H9 (cell line): ENCODE results near the gene TMEM240. TPM values are rescaled to one million over a fixed set of nuclear protein-coding genes. Genes with fewer than 3 reads are reported as not detected.

Experiments used
- DNase-seq: peaks from one replicate; pipeline ENCODE4 v3.0.0-alpha.2; 2017
- H2AFZ ChIP-seq: one replicate; pipeline ENCODE4 v1.6.1; 2013; ENCODE audit warnings: mild to moderate bottlenecking, low read length, control low read depth, moderate library complexity
- H2AK5ac ChIP-seq: 2 replicates; pipeline ENCODE4 v1.6.1; 2013; ENCODE audit warnings: low read length, control low read depth, mixed read lengths; ENCODE audit not compliant: insufficient read length
- H2BK120ac ChIP-seq: one replicate; pipeline ENCODE4 v1.6.1; 2013; ENCODE audit warnings: low read depth, mild to moderate bottlenecking, low read length, control low read depth, inconsistent platforms; ENCODE audit not compliant: poor library complexity, severe bottlenecking
- H2BK12ac ChIP-seq: 2 replicates; pipeline ENCODE4 v1.6.1; 2013; ENCODE audit warnings: low read length, control low read depth, mixed read lengths, low read depth; ENCODE audit not compliant: insufficient read length
- H2BK15ac ChIP-seq: 2 replicates; pipeline ENCODE4 v1.6.1; 2013; ENCODE audit warnings: low read depth, low read length, control low read depth
- H2BK20ac ChIP-seq: one replicate; pipeline ENCODE4 v1.6.1; 2013; ENCODE audit warnings: low read depth, mild to moderate bottlenecking, low read length, control low read depth, inconsistent platforms; ENCODE audit not compliant: poor library complexity, severe bottlenecking
- H2BK5ac ChIP-seq: 2 replicates; pipeline ENCODE4 v1.6.1; 2013; ENCODE audit warnings: low read length, control low read depth, mixed read lengths; ENCODE audit not compliant: insufficient read length
- H3K14ac ChIP-seq: 2 replicates; pipeline ENCODE4 v1.6.1; 2013; ENCODE audit warnings: low read length, control low read depth; ENCODE audit not compliant: insufficient read depth
- H3K18ac ChIP-seq: 2 replicates; pipeline ENCODE4 v1.6.1; 2013; ENCODE audit warnings: low read depth, mild to moderate bottlenecking, mixed read lengths, low read length, control low read depth; ENCODE audit not compliant: insufficient read length
- H3K23ac ChIP-seq: 2 replicates; pipeline ENCODE4 v1.6.1; 2013; ENCODE audit warnings: low read length, control low read depth, mixed read lengths, low read depth; ENCODE audit not compliant: insufficient read length
- H3K23me2 ChIP-seq: 2 replicates; pipeline ENCODE4 v1.6.1; 2013; ENCODE audit warnings: low read depth, mild to moderate bottlenecking, mixed read lengths, low read length, control low read depth; ENCODE audit not compliant: insufficient read length, poor library complexity, severe bottlenecking
- H3K27ac ChIP-seq: 2 replicates; pipeline ENCODE4 v1.5.1; 2013; ENCODE audit warnings: low read length, control low read depth, mixed read lengths, low read depth; ENCODE audit not compliant: insufficient read length
- H3K27me3 ChIP-seq: 2 replicates; pipeline ENCODE4 v1.6.1; 2013; ENCODE audit warnings: low read length, control low read depth, inconsistent platforms; ENCODE audit not compliant: insufficient read depth
- H3K4ac ChIP-seq: 2 replicates; pipeline ENCODE4 v1.6.1; 2013; ENCODE audit warnings: low read depth, mild to moderate bottlenecking, control low read depth, inconsistent platforms, low read length, moderate library complexity
- H3K4me1 ChIP-seq: 2 replicates; pipeline ENCODE4 v1.6.1; 2013; ENCODE audit warnings: low read length, control low read depth, inconsistent platforms; ENCODE audit not compliant: insufficient read depth
- H3K4me2 ChIP-seq: 2 replicates; pipeline ENCODE4 v1.6.1; 2013; ENCODE audit warnings: low read length, control low read depth, mixed read lengths; ENCODE audit not compliant: insufficient read length, insufficient read depth
- H3K56ac ChIP-seq: 2 replicates; pipeline ENCODE4 v1.6.1; 2013; ENCODE audit warnings: low read depth, mild to moderate bottlenecking, mixed read lengths, low read length, control low read depth; ENCODE audit not compliant: insufficient read length
- H3K79me1 ChIP-seq: 2 replicates; pipeline ENCODE4 v1.6.1; 2013; ENCODE audit warnings: low read depth, mild to moderate bottlenecking, moderate library complexity, low read length, control low read depth, inconsistent platforms; ENCODE audit not compliant: insufficient read depth, poor library complexity, severe bottlenecking
- H3K79me2 ChIP-seq: 2 replicates; pipeline ENCODE4 v1.6.1; 2013; ENCODE audit warnings: low read length, control low read depth, inconsistent platforms; ENCODE audit not compliant: insufficient read depth
- H3K9ac ChIP-seq: 2 replicates; pipeline ENCODE4 v1.6.1; 2013; ENCODE audit warnings: low read length, control low read depth, mixed read lengths; ENCODE audit not compliant: insufficient read length; ENCODE audit errors: extremely low read depth
- H3K9me3 ChIP-seq: one replicate; pipeline ENCODE4 v1.6.1; 2013; ENCODE audit warnings: low read depth, low read length, inconsistent platforms; ENCODE audit not compliant: control insufficient read depth
- H3T11ph ChIP-seq: one replicate; pipeline ENCODE4 v1.6.1; 2013; ENCODE audit warnings: mild to moderate bottlenecking, low read length, control low read depth, inconsistent platforms
- H4K20me1 ChIP-seq: one replicate; pipeline ENCODE4 v1.6.1; 2013; ENCODE audit not compliant: control insufficient read depth, insufficient read length, insufficient read depth
- H4K5ac ChIP-seq: 2 replicates; pipeline ENCODE4 v1.6.1; 2013; ENCODE audit warnings: low read depth, mild to moderate bottlenecking, mixed read lengths, low read length, control low read depth; ENCODE audit not compliant: insufficient read length
- H4K8ac ChIP-seq: replicated peaks from 2 replicates; pipeline ENCODE4 v1.6.1; 2013; ENCODE audit warnings: low read length, control low read depth, mixed read lengths, low read depth; ENCODE audit not compliant: insufficient read length
- H4K91ac ChIP-seq: 2 replicates; pipeline ENCODE4 v1.6.1; 2013; ENCODE audit warnings: low read depth, mild to moderate bottlenecking, moderate library complexity, mixed read lengths, low read length, control low read depth; ENCODE audit not compliant: insufficient read length
- H3K27ac Mint-ChIP-seq, 3 experiments: 2 replicates in 2 of 3; 3 replicates in 1 of 3; pipeline ENCODE4 v1.8.0; 2020 to 2021; ENCODE audit warnings: mixed read lengths in 3 of 3, mild to moderate bottlenecking in 1 of 3, moderate library complexity in 1 of 3
- H3K27me3 Mint-ChIP-seq: 2 replicates; pipeline ENCODE4 v1.8.0; 2021; ENCODE audit warnings: low read depth, mild to moderate bottlenecking, moderate library complexity, mixed read lengths
- H3K36me3 Mint-ChIP-seq, 3 experiments: 2 replicates in 2 of 3; 3 replicates in 1 of 3; pipeline ENCODE4 v1.8.0; 2020 to 2021; ENCODE audit warnings: low read depth in 3 of 3, mixed read lengths in 3 of 3; ENCODE audit not compliant: insufficient read depth in 1 of 3
- H3K4me1 Mint-ChIP-seq, 2 experiments: 2 replicates each; pipeline ENCODE4 v1.8.0; 2020; ENCODE audit warnings: mixed read lengths in 2 of 2
- H3K4me3 Mint-ChIP-seq, 2 experiments: 2 replicates in 1 of 2; 3 replicates in 1 of 2; pipeline ENCODE4 v1.8.0; 2020 to 2021; ENCODE audit warnings: mild to moderate bottlenecking in 2 of 2, mixed read lengths in 2 of 2, moderate library complexity in 1 of 2
- H3K9me3 Mint-ChIP-seq, 2 experiments: 2 replicates in 1 of 2; 3 replicates in 1 of 2; pipeline ENCODE4 v1.8.0; 2020; ENCODE audit warnings: mild to moderate bottlenecking in 2 of 2, mixed read lengths in 2 of 2, moderate library complexity in 1 of 2
- WGBS: extraction: QIAGEN DNeasy Blood & Tissue Kit; methylation state at CpG from one replicate; pipeline ENCODE4 v1.1.7; 2013; ENCODE audit warnings: missing lambda C conversion rate, low lambda C conversion rate, mixed read lengths; ENCODE audit not compliant: insufficient read length; ENCODE audit errors: extremely low coverage; 5-methylcytosine and 5-hydroxymethylcytosine counted together
- total RNA-seq: library from RNA; stranded (reverse); gene quantifications from 2 replicates; pipeline ENCODE4 v1.2.1, GENCODE V29; 2021
- TF ChIP-seq, protein P1 (sequence below): fragments of 200-600 bp; sonication (generic); conservative IDR thresholded peaks from 3 replicates; pipeline ENCODE4 v1.8.0; 2021; ENCODE audit warnings: antibody characterized with exemption, mild to moderate bottlenecking

The TMEM240 gene
- total RNA-seq, 1 experiment from 2014 or later: 8.7 TPM

DNA sequence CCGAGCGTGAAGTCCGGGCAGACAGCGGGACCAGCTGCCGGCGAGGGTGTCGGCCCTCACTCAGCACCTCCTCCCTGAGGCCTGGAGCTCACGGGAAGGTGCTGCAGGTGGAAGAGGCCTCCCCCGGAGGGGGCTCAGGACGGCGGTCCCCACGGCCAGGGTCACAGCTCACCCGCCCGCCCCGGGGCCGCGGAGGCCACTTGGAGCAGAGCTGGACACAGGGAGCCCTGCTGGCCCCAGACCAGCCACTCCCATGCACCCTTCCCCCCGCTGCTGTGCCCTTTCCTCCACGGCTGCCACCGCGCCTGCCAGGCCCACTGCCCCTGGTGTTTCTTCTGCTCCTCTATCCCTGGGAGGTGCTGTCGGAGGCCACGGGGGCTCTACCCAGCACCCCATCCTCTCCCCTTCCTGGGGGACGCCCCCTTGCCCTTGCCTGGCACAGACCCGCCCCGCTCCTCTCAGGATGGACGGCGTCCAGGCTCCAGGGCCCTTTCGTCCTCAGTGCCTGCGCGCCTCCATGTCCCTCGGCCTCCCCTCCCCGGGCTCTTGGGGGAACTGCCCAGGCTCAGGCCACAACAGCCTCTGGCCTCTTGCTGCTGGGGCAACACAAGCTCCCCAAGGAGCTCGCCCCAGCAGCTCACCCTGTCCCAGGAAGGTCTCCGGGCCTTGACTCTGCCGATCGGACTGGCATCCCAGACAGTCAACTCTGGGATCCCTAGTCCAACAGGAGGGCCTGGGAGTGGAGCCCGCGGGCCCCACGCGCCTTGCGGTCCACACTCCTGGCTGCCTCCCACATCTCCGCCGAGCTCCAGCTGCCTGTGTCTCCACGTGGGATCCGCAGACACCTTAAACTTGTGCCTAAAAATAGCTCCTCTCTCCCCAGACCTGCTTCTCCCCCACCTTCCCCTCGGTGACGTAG, 4.1 kb downstream of the TMEM240 start:
- no peak overlapping the region for H3K56ac ChIP-seq
- no peak overlapping the region for H3K4me2 ChIP-seq
- H3K14ac ChIP-seq: no peak overlapping the region
- no peaks in the 10 kb centered on the region for H3K79me2 ChIP-seq
- no peak overlapping the region for H3K27ac ChIP-seq
- Mint-ChIP-seq H3K4me1 (peaks cover 0 to 4% of the 10 kb centered on the region in 2 experiments; a peak in 2 of 4 replicates), H3K27ac (peak overlapping the region; percentile 84 to 93 (median 85); a peak in 5 of 7 replicates), H3K9me3 (peaks cover 4 to 5% of the 10 kb centered on the region in 2 experiments; a peak in 4 of 5 replicates), H3K4me3 (no peak overlapping the region; a peak in 1 of 5 replicates), H3K27me3 (no peaks in the 10 kb centered on the region), H3K36me3 (peaks cover 5 to 17% (median 10%) of the 10 kb centered on the region in 3 experiments)
- H4K5ac ChIP-seq: no peak overlapping the region
- no peak for DNase-seq
- no peaks in the 10 kb centered on the region for H4K20me1 ChIP-seq
- no peak overlapping the region for H3K4ac ChIP-seq
- H3K27me3 ChIP-seq: no peaks in the 10 kb centered on the region
- TF ChIP-seq, protein P1, sequence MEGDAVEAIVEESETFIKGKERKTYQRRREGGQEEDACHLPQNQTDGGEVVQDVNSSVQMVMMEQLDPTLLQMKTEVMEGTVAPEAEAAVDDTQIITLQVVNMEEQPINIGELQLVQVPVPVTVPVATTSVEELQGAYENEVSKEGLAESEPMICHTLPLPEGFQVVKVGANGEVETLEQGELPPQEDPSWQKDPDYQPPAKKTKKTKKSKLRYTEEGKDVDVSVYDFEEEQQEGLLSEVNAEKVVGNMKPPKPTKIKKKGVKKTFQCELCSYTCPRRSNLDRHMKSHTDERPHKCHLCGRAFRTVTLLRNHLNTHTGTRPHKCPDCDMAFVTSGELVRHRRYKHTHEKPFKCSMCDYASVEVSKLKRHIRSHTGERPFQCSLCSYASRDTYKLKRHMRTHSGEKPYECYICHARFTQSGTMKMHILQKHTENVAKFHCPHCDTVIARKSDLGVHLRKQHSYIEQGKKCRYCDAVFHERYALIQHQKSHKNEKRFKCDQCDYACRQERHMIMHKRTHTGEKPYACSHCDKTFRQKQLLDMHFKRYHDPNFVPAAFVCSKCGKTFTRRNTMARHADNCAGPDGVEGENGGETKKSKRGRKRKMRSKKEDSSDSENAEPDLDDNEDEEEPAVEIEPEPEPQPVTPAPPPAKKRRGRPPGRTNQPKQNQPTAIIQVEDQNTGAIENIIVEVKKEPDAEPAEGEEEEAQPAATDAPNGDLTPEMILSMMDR: no peak
- peaks cover 7% of the 10 kb centered on the region for H3K23me2 ChIP-seq
- H3K23ac ChIP-seq: no peak overlapping the region
- no peak overlapping the region for H2BK12ac ChIP-seq
- no peak overlapping the region for H2BK15ac ChIP-seq
- H3T11ph ChIP-seq: no peak overlapping the region
- no peaks in the 10 kb centered on the region for H3K4me1 ChIP-seq
- H3K18ac ChIP-seq: no peak overlapping the region
- no peak overlapping the region for H2BK120ac ChIP-seq
- H2BK20ac ChIP-seq: no peak overlapping the region
- no peaks in the 10 kb centered on the region for H3K79me1 ChIP-seq
- H2AFZ ChIP-seq: no peak overlapping the region
- H4K8ac ChIP-seq: no peak overlapping the region
- no peaks in the 10 kb centered on the region for H3K9me3 ChIP-seq
- H2AK5ac ChIP-seq: no peak overlapping the region
- no CpG with 5 or more reads among the region's 48 CpGs for WGBS
- no peak overlapping the region for H2BK5ac ChIP-seq
- H3K9ac ChIP-seq: no peak overlapping the region
- H4K91ac ChIP-seq: no peak overlapping the region
